ENCODE measurements around the gene TTC21B.
"Not testable (repeated sequence)": the region's sequence is repeated elsewhere in the genome, so short reads cannot be mapped to it uniquely, and the experiment has no call there.

The TTC21B gene

DNA sequence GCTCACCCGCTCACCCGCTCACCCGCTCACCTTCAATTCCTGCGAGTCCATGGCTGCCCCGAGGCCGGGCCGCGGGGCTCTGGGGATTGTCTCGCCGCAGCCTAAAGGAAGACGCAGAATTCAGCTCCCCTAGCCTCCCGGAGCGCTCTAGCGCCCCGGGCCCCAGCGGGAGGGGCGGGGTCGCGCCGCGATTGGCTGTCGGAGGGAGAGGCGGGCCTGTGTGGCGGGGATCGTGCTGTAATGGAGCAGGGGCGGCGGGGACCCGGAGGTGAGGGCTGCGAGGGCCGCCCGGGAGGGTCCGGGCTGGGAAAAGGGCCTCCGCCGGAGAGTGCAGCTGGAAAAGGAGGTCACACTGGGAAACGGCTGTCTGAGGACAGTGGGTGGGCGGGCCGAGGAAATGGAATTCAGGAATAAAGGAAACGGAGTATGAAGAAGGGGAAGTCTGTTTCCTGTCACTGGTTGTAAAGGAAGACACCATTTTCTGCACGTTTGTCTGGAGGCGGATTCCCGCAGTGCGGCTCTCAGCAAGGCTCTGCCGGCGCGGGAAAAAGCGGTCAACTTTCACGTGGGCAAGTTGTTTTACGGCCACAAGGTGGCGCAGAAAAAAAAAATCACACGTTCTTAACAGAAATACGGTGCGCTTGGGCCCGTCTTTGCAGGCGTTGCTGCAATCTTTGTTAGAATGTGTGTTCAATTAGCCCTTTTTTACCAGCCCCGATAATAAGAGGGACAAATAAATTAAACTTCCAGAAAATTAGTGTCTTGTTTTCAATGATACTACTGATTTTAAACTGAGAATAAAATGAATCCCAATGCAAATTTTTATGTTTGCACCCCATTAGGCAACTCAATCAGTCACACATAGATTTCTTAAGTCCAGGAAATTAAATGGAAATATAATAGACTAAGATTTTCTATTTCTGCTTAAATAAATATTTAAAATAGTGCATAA lies at the start of gene TTC21B:
Gene TTC21B (minus strand): TSS at position 122 of the 952 bp plus-strand sequence. CDS start 71 bp downstream, at position 51.
- no peak within 1 kb of the TSS for H3K4me3 Mint-ChIP-seq
- no peaks in the 10 kb centered on the region for H3K36me3 Mint-ChIP-seq
- no peak within 1 kb of the TSS for H3K27ac Mint-ChIP-seq
- no peaks in the 10 kb centered on the region for H3K9me3 Mint-ChIP-seq
- ATAC-seq: peak; percentile 98
- H3K27me3 Mint-ChIP-seq: no peaks in the 10 kb centered on the region
- peaks cover 13% of the 10 kb centered on the region for H3K4me1 Mint-ChIP-seq

- no peaks in the 10 kb centered on the region for H3K9me3 Mint-ChIP-seq
- no peak overlapping the region for H3K27ac Mint-ChIP-seq
- H3K4me3 Mint-ChIP-seq: no peak overlapping the region
- no peaks in the 10 kb centered on the region for H3K4me1 Mint-ChIP-seq
- ATAC-seq: no peak
- H3K36me3 Mint-ChIP-seq: no peaks in the 10 kb centered on the region
- peaks cover 9% of the 10 kb centered on the region for H3K27me3 Mint-ChIP-seq
These were observed 46.8 kb upstream of the TTC21B start for GRCh38 chr2:166000401-166000800.

GRCh38 chr2:165990846-165991245 lies 37.3 kb upstream of the TTC21B start:
- Mint-ChIP-seq H3K4me1 (no peaks in the 10 kb centered on the region), H3K27ac (no peak overlapping the region), H3K36me3 (no peaks in the 10 kb centered on the region), H3K4me3 (no peak overlapping the region), H3K9me3 (no peaks in the 10 kb centered on the region), H3K27me3 (peaks cover 8% of the 10 kb centered on the region)
- ATAC-seq: no peak

GRCh38 chr2:165989851-165990250 lies 36.3 kb upstream of the TTC21B start:
- no peaks in the 10 kb centered on the region for H3K9me3 Mint-ChIP-seq
- H3K36me3 Mint-ChIP-seq: no peaks in the 10 kb centered on the region
- peaks cover 16% of the 10 kb centered on the region for H3K27me3 Mint-ChIP-seq
- H3K4me1 Mint-ChIP-seq: no peaks in the 10 kb centered on the region
- no peak overlapping the region for H3K4me3 Mint-ChIP-seq
- no peak overlapping the region for H3K27ac Mint-ChIP-seq
- no peak for ATAC-seq

- no peak overlapping the region for H3K27ac Mint-ChIP-seq
- H3K4me1 Mint-ChIP-seq: no peaks in the 10 kb centered on the region
- no peak overlapping the region for H3K4me3 Mint-ChIP-seq
- no peaks in the 10 kb centered on the region for H3K9me3 Mint-ChIP-seq
- no peak for ATAC-seq
- peaks cover 37% of the 10 kb centered on the region for H3K27me3 Mint-ChIP-seq
- H3K36me3 Mint-ChIP-seq: no peaks in the 10 kb centered on the region
These were observed 31.5 kb upstream of the TTC21B start for GRCh38 chr2:165985120-165985519.

DNA sequence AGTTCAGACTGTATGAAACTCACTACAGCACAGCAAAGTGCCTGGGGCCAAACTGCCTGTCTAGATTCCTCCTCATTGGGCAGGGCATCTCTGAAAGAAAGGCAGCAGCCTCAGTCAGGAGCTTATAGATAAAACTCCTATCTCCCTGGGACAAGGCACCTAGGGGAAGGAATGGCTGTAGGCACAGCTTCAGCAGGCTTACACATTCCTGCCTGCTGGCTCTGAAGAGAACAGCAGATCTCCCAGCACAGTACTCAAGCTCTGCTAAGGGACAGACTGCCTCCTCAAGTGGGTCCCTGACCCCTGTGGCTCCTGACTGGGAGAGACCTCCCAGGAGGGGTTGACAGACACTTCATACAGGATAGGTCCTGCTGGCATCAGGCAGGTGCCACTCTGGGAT lies 18.6 kb upstream of the TTC21B start:
- not testable (repeated sequence) for H3K9me3 Mint-ChIP-seq, H3K36me3 Mint-ChIP-seq, ATAC-seq, H3K27ac Mint-ChIP-seq, H3K4me3 Mint-ChIP-seq, H3K4me1 Mint-ChIP-seq
- H3K27me3 Mint-ChIP-seq: peaks cover 72% of the 10 kb centered on the region

GRCh38 chr2:165970663-165971062 lies 17.1 kb upstream of the TTC21B start:
- Mint-ChIP-seq H3K27me3 (peaks cover 69% of the 10 kb centered on the region), H3K27ac (no peak overlapping the region), H3K36me3 (no peaks in the 10 kb centered on the region), H3K4me3 (no peak overlapping the region), H3K9me3 (no peaks in the 10 kb centered on the region), H3K4me1 (no peaks in the 10 kb centered on the region)
- ATAC-seq: no peak

DNA sequence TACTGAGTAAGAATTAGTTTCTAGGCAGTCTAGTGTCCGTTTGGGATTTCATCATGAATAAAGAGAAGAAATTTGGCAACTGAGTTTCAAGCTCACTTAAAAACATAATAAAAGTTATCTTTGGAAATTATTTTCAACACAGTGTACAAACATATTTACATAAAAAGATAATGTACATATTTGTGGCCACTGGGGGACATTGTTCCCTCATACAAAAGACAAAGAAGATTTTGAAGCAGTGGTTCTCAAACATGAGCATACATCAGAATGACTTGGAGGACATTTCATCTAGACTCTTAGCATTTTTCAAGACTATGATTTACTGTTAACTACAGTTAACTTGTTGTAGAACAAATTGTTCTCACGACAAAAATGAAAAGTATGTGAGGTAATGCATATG lies 15.7 kb upstream of the TTC21B start:
- Mint-ChIP-seq H3K27ac (no peak overlapping the region), H3K27me3 (peaks cover 63% of the 10 kb centered on the region), H3K9me3 (no peaks in the 10 kb centered on the region), H3K4me1 (no peaks in the 10 kb centered on the region), H3K4me3 (no peak overlapping the region), H3K36me3 (no peaks in the 10 kb centered on the region)
- no peak for ATAC-seq

GRCh38 chr2:165967746-165968145 lies 14.2 kb upstream of the TTC21B start:
- Mint-ChIP-seq H3K4me3 (no peak overlapping the region), H3K27me3 (peaks cover 49% of the 10 kb centered on the region)

DNA sequence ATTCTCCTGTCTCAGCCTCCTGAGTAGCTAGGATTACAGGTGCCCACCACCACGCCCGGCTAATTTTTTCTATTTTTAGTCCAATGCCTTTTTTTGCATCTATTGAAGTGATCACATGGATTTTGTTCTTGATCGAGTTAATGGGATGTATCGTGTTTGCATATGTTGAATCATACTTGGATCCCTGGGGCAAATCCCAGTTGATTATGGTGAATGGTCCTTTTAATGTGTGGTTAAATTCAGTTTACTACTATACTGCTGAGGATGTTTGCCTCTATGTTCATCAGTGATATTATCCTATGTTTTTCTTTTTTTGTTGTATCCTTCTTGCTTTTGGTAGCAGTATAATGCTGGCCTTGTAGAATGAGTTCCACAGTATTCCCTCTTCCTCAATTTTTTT lies 8.2 kb upstream of the TTC21B start:
- no peak for ATAC-seq
- Mint-ChIP-seq H3K27ac (no peak overlapping the region), H3K27me3 (peaks cover 1% of the 10 kb centered on the region), H3K36me3 (no peaks in the 10 kb centered on the region), H3K4me3 (no peak overlapping the region), H3K4me1 (no peaks in the 10 kb centered on the region), H3K9me3 (no peaks in the 10 kb centered on the region)

More at GRCh38 chr2:165967746-165968145, 14.2 kb upstream of the TTC21B start:
- H3K9me3 Mint-ChIP-seq: no peaks in the 10 kb centered on the region
- H3K4me1 Mint-ChIP-seq: no peaks in the 10 kb centered on the region
- no peaks in the 10 kb centered on the region for H3K36me3 Mint-ChIP-seq
- no peak overlapping the region for H3K27ac Mint-ChIP-seq
- no peak for ATAC-seq

GRCh38 chr2:165959371-165959770 lies 5.8 kb upstream of the TTC21B start:
- ATAC-seq: no peak
- peaks cover 13% of the 10 kb centered on the region for H3K4me1 Mint-ChIP-seq
- H3K4me3 Mint-ChIP-seq: no peak overlapping the region
- H3K36me3 Mint-ChIP-seq: no peaks in the 10 kb centered on the region
- H3K27me3 Mint-ChIP-seq: no peaks in the 10 kb centered on the region
- H3K9me3 Mint-ChIP-seq: no peaks in the 10 kb centered on the region
- H3K27ac Mint-ChIP-seq: no peak overlapping the region

- H3K27ac Mint-ChIP-seq: no peak overlapping the region
- H3K4me1 Mint-ChIP-seq: peaks cover 13% of the 10 kb centered on the region
- no peak for ATAC-seq
These were observed 4.9 kb upstream of the TTC21B start for GRCh38 chr2:165958313-165958960.

DNA sequence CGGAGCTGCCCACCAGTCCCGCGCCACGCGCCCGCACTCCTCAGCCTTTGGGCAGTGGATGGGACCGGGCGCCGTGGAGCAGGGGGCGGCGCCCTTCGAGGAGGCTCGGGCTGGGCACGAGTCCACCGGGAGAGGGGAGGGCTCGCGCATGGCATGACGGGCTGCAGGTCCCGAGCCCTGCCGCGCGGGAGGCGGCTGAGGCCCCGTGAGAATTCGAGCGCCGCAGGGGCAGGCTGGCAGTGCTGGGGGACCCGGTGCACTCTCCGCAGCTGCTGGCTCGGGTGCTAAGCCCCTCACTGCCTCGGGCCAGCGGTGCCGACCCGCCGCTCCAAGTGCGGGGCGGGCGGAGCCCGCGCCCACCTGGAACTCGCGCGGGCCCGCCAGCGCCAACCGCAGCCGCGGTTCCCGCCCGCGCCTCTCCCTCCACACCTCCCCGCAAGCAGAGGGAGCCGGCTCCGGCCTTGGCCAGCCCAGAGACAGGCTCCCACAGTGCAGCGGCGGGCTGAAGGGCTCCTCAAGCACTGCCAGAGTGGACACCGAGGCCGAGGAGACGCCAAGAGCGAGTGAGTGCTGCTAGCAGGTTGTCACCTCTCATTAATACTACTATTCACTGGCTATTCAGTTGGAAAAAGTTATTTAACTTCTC lies 3.6 kb upstream of the TTC21B start:
- no peak overlapping the region for H3K27ac Mint-ChIP-seq
- H3K36me3 Mint-ChIP-seq: no peaks in the 10 kb centered on the region
- H3K9me3 Mint-ChIP-seq: no peaks in the 10 kb centered on the region
- H3K27me3 Mint-ChIP-seq: no peaks in the 10 kb centered on the region
- ATAC-seq: no peak
- H3K4me3 Mint-ChIP-seq: no peak overlapping the region
- H3K4me1 Mint-ChIP-seq: peaks cover 13% of the 10 kb centered on the region

More at GRCh38 chr2:165958313-165958960, 4.9 kb upstream of the TTC21B start:
- Mint-ChIP-seq H3K27me3 (no peaks in the 10 kb centered on the region), H3K4me3 (no peak overlapping the region), H3K36me3 (no peaks in the 10 kb centered on the region), H3K9me3 (no peaks in the 10 kb centered on the region)

GRCh38 chr2:165953306-165953654 lies 296 bp downstream of the TTC21B start:
- Mint-ChIP-seq H3K9me3 (no peaks in the 10 kb centered on the region), H3K27me3 (no peaks in the 10 kb centered on the region), H3K36me3 (no peaks in the 10 kb centered on the region), H3K27ac (no peak overlapping the region), H3K4me3 (no peak overlapping the region), H3K4me1 (peaks cover 13% of the 10 kb centered on the region)
- peak; percentile 74 for ATAC-seq

- Mint-ChIP-seq H3K36me3 (peaks cover 4% of the 10 kb centered on the region), H3K9me3 (no peaks in the 10 kb centered on the region), H3K4me1 (peaks cover 13% of the 10 kb centered on the region), H3K27ac (no peak overlapping the region), H3K4me3 (no peak overlapping the region), H3K27me3 (no peaks in the 10 kb centered on the region)
- ATAC-seq: no peak
These were observed 800 bp downstream of the TTC21B start for GRCh38 chr2:165952741-165953211.

Data from stimulated activated memory B cell treated with anti-CD40 and anti-IgM and Interleukin-4, amounts not matched to agents 10 μg/mL and 1 μg/mL and 100 μg/mL, for 72 hours (primary cell).